Fibroblast of mammary gland (primary cell): ENCODE data around the gene DHRS4L2.
"Not testable (repeated sequence)": the region's sequence is repeated elsewhere in the genome, so short reads cannot be mapped to it uniquely, and the experiment has no call there.

Source experiments
- DNase-seq: peaks from one replicate; pipeline ENCODE4 v3.0.0-alpha.2; 2010; ENCODE audit warnings: low read depth
- H3K4me3 ChIP-seq: 2 replicates; pipeline ENCODE4 v1.5.1; 2011; ENCODE audit warnings: low read depth, mild to moderate bottlenecking, low read length, moderate library complexity; ENCODE audit not compliant: control insufficient read depth
- TF ChIP-seq, protein P1 (sequence below): conservative IDR thresholded peaks from 2 replicates; pipeline ENCODE4 v1.5.1; 2011; ENCODE audit warnings: low read depth, low read length, inconsistent platforms; ENCODE audit not compliant: control insufficient read depth, insufficient read depth

The DHRS4L2 gene

GRCh38 chr14:24011051-24011450 is 22.3 kb downstream of the DHRS4L2 start:
- DNase-seq = no peak
- H3K4me3 ChIP-seq = no peak overlapping the region
- TF ChIP-seq, protein P1, sequence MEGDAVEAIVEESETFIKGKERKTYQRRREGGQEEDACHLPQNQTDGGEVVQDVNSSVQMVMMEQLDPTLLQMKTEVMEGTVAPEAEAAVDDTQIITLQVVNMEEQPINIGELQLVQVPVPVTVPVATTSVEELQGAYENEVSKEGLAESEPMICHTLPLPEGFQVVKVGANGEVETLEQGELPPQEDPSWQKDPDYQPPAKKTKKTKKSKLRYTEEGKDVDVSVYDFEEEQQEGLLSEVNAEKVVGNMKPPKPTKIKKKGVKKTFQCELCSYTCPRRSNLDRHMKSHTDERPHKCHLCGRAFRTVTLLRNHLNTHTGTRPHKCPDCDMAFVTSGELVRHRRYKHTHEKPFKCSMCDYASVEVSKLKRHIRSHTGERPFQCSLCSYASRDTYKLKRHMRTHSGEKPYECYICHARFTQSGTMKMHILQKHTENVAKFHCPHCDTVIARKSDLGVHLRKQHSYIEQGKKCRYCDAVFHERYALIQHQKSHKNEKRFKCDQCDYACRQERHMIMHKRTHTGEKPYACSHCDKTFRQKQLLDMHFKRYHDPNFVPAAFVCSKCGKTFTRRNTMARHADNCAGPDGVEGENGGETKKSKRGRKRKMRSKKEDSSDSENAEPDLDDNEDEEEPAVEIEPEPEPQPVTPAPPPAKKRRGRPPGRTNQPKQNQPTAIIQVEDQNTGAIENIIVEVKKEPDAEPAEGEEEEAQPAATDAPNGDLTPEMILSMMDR = no peak

GRCh38 chr14:24012726-24013273 is 24.1 kb downstream of the DHRS4L2 start:
- H3K4me3 ChIP-seq, DNase-seq: not testable (repeated sequence)

- peak; percentile 77 for DNase-seq
- H3K4me3 ChIP-seq = no peak overlapping the region
- TF ChIP-seq, protein P1 = peak; percentile 93
Measured at GRCh38 chr14:24013654-24014514, 25.2 kb downstream of the DHRS4L2 start.

GRCh38 chr14:24015745-24016144 is 27.0 kb downstream of the DHRS4L2 start:
- H3K4me3 ChIP-seq, DNase-seq: not testable (repeated sequence)

GRCh38 chr14:24018978-24019377 is 30.2 kb downstream of the DHRS4L2 start:
- H3K4me3 ChIP-seq, DNase-seq: not testable (repeated sequence)

GRCh38 chr14:24019944-24020343 is 31.2 kb downstream of the DHRS4L2 start:
- not testable (repeated sequence) for H3K4me3 ChIP-seq, DNase-seq

DNA sequence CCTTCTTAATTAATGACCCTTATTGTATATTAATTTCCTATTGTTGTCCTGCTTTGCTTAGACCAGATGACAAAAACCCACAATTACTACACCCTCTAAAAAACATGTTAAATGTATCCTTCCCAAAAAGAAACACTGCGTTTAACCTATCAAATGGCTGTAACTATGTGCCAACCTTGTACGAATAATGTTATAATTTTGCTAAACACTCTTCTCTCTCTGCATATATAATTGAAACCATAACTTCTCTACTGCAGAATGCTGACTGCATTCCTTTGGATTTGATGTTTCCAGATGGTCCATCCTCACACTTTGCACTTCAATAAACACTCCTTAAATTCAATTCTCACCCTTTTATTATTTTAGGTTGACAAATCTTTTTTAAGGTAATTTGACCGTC is 31.8 kb downstream of the DHRS4L2 start:
- H3K4me3 ChIP-seq = not testable (repeated sequence)

DNA sequence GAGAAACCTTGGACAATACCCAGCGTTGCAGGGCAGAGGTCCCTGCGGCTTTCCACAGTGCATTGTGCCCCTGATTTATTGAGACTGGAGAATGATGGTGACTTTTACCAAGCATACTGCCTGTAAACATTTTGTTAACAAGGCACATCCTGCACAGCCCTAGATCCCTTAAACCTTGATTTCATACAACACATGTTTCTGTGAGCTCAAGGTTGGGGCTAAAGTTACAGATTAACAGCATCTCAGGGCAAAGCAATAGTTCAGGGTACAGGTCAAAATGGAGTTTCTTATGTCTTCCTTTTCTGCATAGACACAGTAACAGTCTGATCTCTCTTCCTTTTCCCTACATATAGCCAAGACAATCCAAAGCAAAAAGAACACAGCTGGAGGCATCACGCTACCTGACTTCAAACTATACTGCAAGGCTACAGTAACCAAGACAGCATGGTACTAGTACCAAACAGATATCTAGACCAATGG is 36.2 kb downstream of the DHRS4L2 start:
- DNase-seq, H3K4me3 ChIP-seq: not testable (repeated sequence)

More for the DNA sequence above, 31.8 kb downstream of the DHRS4L2 start:
- not testable (repeated sequence) for DNase-seq

- not testable (repeated sequence) for DNase-seq, H3K4me3 ChIP-seq
Measured at GRCh38 chr14:24029687-24030086, 41.0 kb downstream of the DHRS4L2 start.

- not testable (repeated sequence) for H3K4me3 ChIP-seq, DNase-seq
Measured at GRCh38 chr14:24031331-24031730, 42.6 kb downstream of the DHRS4L2 start.

GRCh38 chr14:24032727-24033418 is 44.1 kb downstream of the DHRS4L2 start:
- DNase-seq = peak; percentile 95
- no peak overlapping the region for H3K4me3 ChIP-seq
- TF ChIP-seq, protein P1 = no peak

GRCh38 chr14:24035769-24036168 is 47.0 kb downstream of the DHRS4L2 start:
- not testable (repeated sequence) for H3K4me3 ChIP-seq, DNase-seq
